C4-2B (cell line): ENCODE results near the gene KCNH2.

Experiments
- CTCF ChIP-seq: fragments of 450-650 bp; conservative IDR thresholded peaks from 2 replicates; pipeline ENCODE4 v1.5.1; 2017; ENCODE audit warnings: mild to moderate bottlenecking
- ZFX ChIP-seq: fragments of 450-650 bp; IDR thresholded peaks from 2 replicates; pipeline ENCODE4 v1.6.1; 2017

GRCh38 chr7:150967349-150967748 lies 10.8 kb downstream of the KCNH2 start:
- no peak for TF ChIP-seq CTCF
- TF ChIP-seq ZFX: no peak
